Measurements from ENCODE around the gene SEMA6A.

The SEMA6A gene

GRCh38 chr5:116575326-116576052 lies 866 bp upstream of the SEMA6A start:
- H3K27ac ChIP-seq = peak overlapping the region; percentile 96
- TF ChIP-seq CTCF (conservative IDR thresholded peaks at IDR 0.05) = no peak

GRCh38 chr5:116573702-116574366 lies 789 bp downstream of the SEMA6A start:
- peak overlapping the region; percentile 96 for H3K27ac ChIP-seq
- no peak for TF ChIP-seq CTCF (conservative IDR thresholded peaks at IDR 0.05)

- TF ChIP-seq CTCF (conservative IDR thresholded peaks at IDR 0.05) = no peak
These were observed 1.3 kb downstream of the SEMA6A start for GRCh38 chr5:116573279-116573701.

GRCh38 chr5:116572350-116573278 lies 2.0 kb downstream of the SEMA6A start:
- TF ChIP-seq CTCF (conservative IDR thresholded peaks at IDR 0.05) = 0 out of 2 replicates have a peak, but pooled peaks have one; percentile 2
- peak overlapping the region; percentile 96 for H3K27ac ChIP-seq

More at GRCh38 chr5:116573279-116573701, 1.3 kb downstream of the SEMA6A start:
- H3K27ac ChIP-seq = peak overlapping the region; percentile 96

- TF ChIP-seq CTCF (conservative IDR thresholded peaks at IDR 0.05) = peak; percentile 45
- H3K27ac ChIP-seq = peak overlapping the region; percentile 96
These were observed 2.9 kb downstream of the SEMA6A start for GRCh38 chr5:116571568-116572349.

GRCh38 chr5:116569999-116570398 lies 4.6 kb downstream of the SEMA6A start:
- peak overlapping the region; percentile 96 for H3K27ac ChIP-seq
- TF ChIP-seq CTCF (conservative IDR thresholded peaks at IDR 0.05) = no peak

All from VCaP (cell line).